Erythroblast (primary cell): Measurements from ENCODE around the gene DBF4B.

Source experiments
- GATA1 ChIP-seq: IDR thresholded peaks from 2 replicates; pipeline ENCODE4 v1.6.1; 2011; ENCODE audit warnings: low read depth, mild to moderate bottlenecking, control low read depth, low read length, moderate library complexity
- POLR2A ChIP-seq: IDR thresholded peaks from 2 replicates; pipeline ENCODE4 v1.6.1; 2011; ENCODE audit warnings: mild to moderate bottlenecking, low read length

DNA sequence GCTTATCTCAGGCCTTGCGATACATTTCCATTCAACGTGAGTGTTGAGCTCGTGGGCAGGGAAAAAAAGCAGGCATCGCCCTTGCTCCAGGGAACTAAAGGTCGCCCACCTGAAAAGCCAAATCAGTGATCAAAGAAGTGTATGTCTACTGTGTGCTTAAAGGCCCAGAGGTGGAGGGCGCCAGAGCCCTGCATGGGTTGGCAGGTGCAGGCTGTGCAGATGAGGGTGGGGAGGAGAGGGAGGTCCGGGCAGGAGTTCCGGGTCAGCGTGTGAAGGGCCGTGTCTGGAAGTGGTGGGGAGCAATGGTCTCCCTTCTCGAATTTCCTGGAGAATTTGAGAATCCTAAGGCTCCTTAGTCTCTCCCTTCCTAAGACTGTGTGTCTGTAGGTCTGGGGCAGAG lies 57.5 kb downstream of the DBF4B start:
- TF ChIP-seq POLR2A (no peak), GATA1 (no peak)
